Neuron (in vitro differentiated cells): Measurements from ENCODE around the gene TRPM3.

Experiments used
- H2AFZ ChIP-seq: one replicate; pipeline ENCODE4 v1.6.1; 2013; ENCODE audit warnings: low read depth, mild to moderate bottlenecking, inconsistent platforms, low read length, moderate library complexity
- H3K27me3 ChIP-seq: one replicate; pipeline ENCODE4 v1.6.1; 2013; ENCODE audit warnings: low read length; ENCODE audit not compliant: insufficient read depth
- H3K36me3 ChIP-seq: one replicate; pipeline ENCODE4 v1.6.1; 2013; ENCODE audit warnings: low read length; ENCODE audit not compliant: insufficient read depth
- H3K4me1 ChIP-seq: one replicate; pipeline ENCODE4 v1.6.1; 2013; ENCODE audit warnings: low read length; ENCODE audit not compliant: insufficient read depth
- H3K4me3 ChIP-seq: 2 replicates; pipeline ENCODE4 v1.5.1; 2013; ENCODE audit warnings: mild to moderate bottlenecking, low read length, moderate library complexity
- H3K9me3 ChIP-seq: one replicate; pipeline ENCODE4 v1.6.1; 2013; ENCODE audit warnings: low read length

Gene TRPM3

GRCh38 chr9:70602321-70603019, 519.0 kb downstream of the TRPM3 start:
- Histone ChIP-seq H3K4me3 (no peak overlapping the region), H2AFZ (peak overlapping the region; percentile 47), H3K36me3 (no peaks in the 10 kb centered on the region), H3K4me1 (peaks cover 2% of the 10 kb centered on the region), H3K27me3 (no peaks in the 10 kb centered on the region), H3K9me3 (no peaks in the 10 kb centered on the region)

- H3K9me3 ChIP-seq: no peaks in the 10 kb centered on the region
- H3K4me3 ChIP-seq: no peak overlapping the region
- no peaks in the 10 kb centered on the region for H3K27me3 ChIP-seq
- H2AFZ ChIP-seq: no peak overlapping the region
- H3K36me3 ChIP-seq: no peaks in the 10 kb centered on the region
- peaks cover 2% of the 10 kb centered on the region for H3K4me1 ChIP-seq
These were observed 520.1 kb downstream of the TRPM3 start for GRCh38 chr9:70601000-70601951.

- Histone ChIP-seq H3K36me3 (no peaks in the 10 kb centered on the region), H2AFZ (no peak overlapping the region), H3K4me3 (no peak overlapping the region), H3K4me1 (peaks cover 2% of the 10 kb centered on the region), H3K27me3 (no peaks in the 10 kb centered on the region), H3K9me3 (no peaks in the 10 kb centered on the region)
These were observed 520.9 kb downstream of the TRPM3 start for GRCh38 chr9:70600506-70600905.

GRCh38 chr9:70597886-70598285, 523.5 kb downstream of the TRPM3 start:
- H3K9me3 ChIP-seq: no peaks in the 10 kb centered on the region
- H3K36me3 ChIP-seq: no peaks in the 10 kb centered on the region
- peaks cover 2% of the 10 kb centered on the region for H3K4me1 ChIP-seq
- no peak overlapping the region for H3K4me3 ChIP-seq
- H2AFZ ChIP-seq: no peak overlapping the region
- H3K27me3 ChIP-seq: no peaks in the 10 kb centered on the region

- no peak overlapping the region for H2AFZ ChIP-seq
- no peaks in the 10 kb centered on the region for H3K36me3 ChIP-seq
- H3K9me3 ChIP-seq: no peaks in the 10 kb centered on the region
- no peaks in the 10 kb centered on the region for H3K4me1 ChIP-seq
- H3K27me3 ChIP-seq: no peaks in the 10 kb centered on the region
- no peak overlapping the region for H3K4me3 ChIP-seq
These were observed 526.2 kb downstream of the TRPM3 start for GRCh38 chr9:70595211-70595610.

GRCh38 chr9:70594386-70594944, 527.0 kb downstream of the TRPM3 start:
- no peaks in the 10 kb centered on the region for H3K27me3 ChIP-seq
- H3K4me3 ChIP-seq: no peak overlapping the region

GRCh38 chr9:70593241-70593640, 528.2 kb downstream of the TRPM3 start:
- H3K4me1 ChIP-seq: no peaks in the 10 kb centered on the region
- H2AFZ ChIP-seq: no peak overlapping the region
- no peaks in the 10 kb centered on the region for H3K36me3 ChIP-seq
- H3K9me3 ChIP-seq: no peaks in the 10 kb centered on the region
- H3K27me3 ChIP-seq: no peaks in the 10 kb centered on the region
- no peak overlapping the region for H3K4me3 ChIP-seq

More at GRCh38 chr9:70594386-70594944, 527.0 kb downstream of the TRPM3 start:
- Histone ChIP-seq H3K9me3 (no peaks in the 10 kb centered on the region), H2AFZ (no peak overlapping the region), H3K36me3 (no peaks in the 10 kb centered on the region), H3K4me1 (no peaks in the 10 kb centered on the region)

- H3K4me1 ChIP-seq: no peaks in the 10 kb centered on the region
- no peaks in the 10 kb centered on the region for H3K9me3 ChIP-seq
- H3K36me3 ChIP-seq: no peaks in the 10 kb centered on the region
- H3K4me3 ChIP-seq: no peak overlapping the region
- no peak overlapping the region for H2AFZ ChIP-seq
- H3K27me3 ChIP-seq: no peaks in the 10 kb centered on the region
These were observed 531.1 kb downstream of the TRPM3 start for GRCh38 chr9:70590315-70590677.

- no peak overlapping the region for H3K4me3 ChIP-seq
- H3K36me3 ChIP-seq: no peaks in the 10 kb centered on the region
- no peaks in the 10 kb centered on the region for H3K27me3 ChIP-seq
- H3K4me1 ChIP-seq: no peaks in the 10 kb centered on the region
- H2AFZ ChIP-seq: no peak overlapping the region
- no peaks in the 10 kb centered on the region for H3K9me3 ChIP-seq
These were observed 531.7 kb downstream of the TRPM3 start for GRCh38 chr9:70589571-70590314.

- H2AFZ ChIP-seq: no peak overlapping the region
- no peaks in the 10 kb centered on the region for H3K27me3 ChIP-seq
- no peaks in the 10 kb centered on the region for H3K36me3 ChIP-seq
- H3K9me3 ChIP-seq: no peaks in the 10 kb centered on the region
- no peak overlapping the region for H3K4me3 ChIP-seq
- H3K4me1 ChIP-seq: no peaks in the 10 kb centered on the region
These were observed 532.4 kb downstream of the TRPM3 start for GRCh38 chr9:70588999-70589398.

GRCh38 chr9:70588381-70588780, 533.0 kb downstream of the TRPM3 start:
- H3K4me3 ChIP-seq: no peak overlapping the region
- H2AFZ ChIP-seq: no peak overlapping the region
- H3K4me1 ChIP-seq: no peaks in the 10 kb centered on the region
- H3K27me3 ChIP-seq: no peaks in the 10 kb centered on the region
- no peaks in the 10 kb centered on the region for H3K36me3 ChIP-seq
- H3K9me3 ChIP-seq: no peaks in the 10 kb centered on the region

- Histone ChIP-seq H3K9me3 (no peaks in the 10 kb centered on the region), H3K4me3 (no peak overlapping the region), H3K4me1 (no peaks in the 10 kb centered on the region), H3K27me3 (no peaks in the 10 kb centered on the region), H3K36me3 (no peaks in the 10 kb centered on the region), H2AFZ (no peak overlapping the region)
These were observed 534.2 kb downstream of the TRPM3 start for GRCh38 chr9:70587201-70587600.

- Histone ChIP-seq H3K36me3 (no peaks in the 10 kb centered on the region), H3K27me3 (no peaks in the 10 kb centered on the region), H3K4me1 (no peaks in the 10 kb centered on the region), H3K4me3 (no peak overlapping the region), H3K9me3 (no peaks in the 10 kb centered on the region), H2AFZ (no peak overlapping the region)
These were observed 534.9 kb downstream of the TRPM3 start for GRCh38 chr9:70586476-70586875.
